HG03066 (cell line): Measurements from ENCODE around the gene TREH.

Experiments used
- ATAC-seq: cut with Tn5 transposase; IDR thresholded peaks from one replicate; pipeline ENCODE4 v1.9.1; 2021; ENCODE audit warnings: low read depth; ENCODE audit not compliant: unreplicated experiment

Gene TREH

DNA sequence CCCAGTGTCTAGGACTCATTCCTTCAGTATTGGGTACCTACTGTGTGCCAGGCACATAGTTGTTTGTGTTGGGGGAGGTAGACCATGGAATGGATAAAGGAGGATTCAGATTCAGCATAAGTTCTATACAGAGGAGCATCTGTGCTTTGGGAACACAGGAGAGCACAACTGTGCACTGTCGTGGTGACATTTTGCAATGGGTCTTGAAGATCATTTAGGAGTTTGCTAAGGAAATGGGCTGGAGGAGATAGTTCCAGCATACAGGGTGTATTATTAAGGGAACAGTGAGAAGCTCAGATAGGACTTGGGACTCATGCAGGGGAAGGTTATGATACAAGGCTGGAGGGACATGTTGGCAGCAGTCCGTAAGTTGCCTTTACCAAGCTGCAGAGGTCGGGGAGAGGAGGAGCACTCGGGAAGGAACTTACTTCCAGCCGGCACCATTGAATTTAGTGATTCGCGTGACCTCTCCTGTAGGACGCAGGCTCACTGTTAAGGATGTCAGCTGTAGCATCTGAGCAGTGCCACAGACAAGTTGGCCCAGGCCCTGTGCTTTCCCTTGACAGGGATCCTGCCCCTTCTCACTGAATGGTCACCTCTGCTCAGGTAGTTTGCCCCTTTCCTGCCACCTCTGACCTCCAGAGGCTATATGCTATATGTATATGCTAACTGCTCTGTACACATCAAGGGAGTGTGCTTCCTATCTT is 25.6 kb downstream of the TREH start:
- no peak for ATAC-seq

- ATAC-seq: no peak
Observed at GRCh38 chr11:118652681-118653181, 26.7 kb downstream of the TREH start.

DNA sequence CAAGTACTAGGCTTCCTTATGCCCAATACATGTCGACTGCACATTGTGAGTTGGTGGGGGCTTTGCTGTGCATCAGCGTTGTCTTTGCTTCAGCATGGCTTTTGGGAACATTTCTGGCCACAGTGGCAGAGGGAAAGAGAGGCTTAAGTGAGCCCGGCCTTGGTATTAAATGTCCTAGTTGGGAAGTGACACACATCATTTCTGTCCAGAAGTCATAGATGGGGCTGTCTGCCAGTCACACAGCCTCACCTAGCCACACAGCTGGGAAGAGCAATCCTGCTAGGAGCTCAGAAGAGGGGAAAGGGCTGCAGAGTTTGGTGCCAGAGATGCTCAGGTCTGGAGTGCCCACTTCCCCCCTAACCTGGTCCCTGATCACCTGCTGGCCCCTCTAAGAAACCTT is 27.6 kb downstream of the TREH start:
- ATAC-seq: no peak

DNA sequence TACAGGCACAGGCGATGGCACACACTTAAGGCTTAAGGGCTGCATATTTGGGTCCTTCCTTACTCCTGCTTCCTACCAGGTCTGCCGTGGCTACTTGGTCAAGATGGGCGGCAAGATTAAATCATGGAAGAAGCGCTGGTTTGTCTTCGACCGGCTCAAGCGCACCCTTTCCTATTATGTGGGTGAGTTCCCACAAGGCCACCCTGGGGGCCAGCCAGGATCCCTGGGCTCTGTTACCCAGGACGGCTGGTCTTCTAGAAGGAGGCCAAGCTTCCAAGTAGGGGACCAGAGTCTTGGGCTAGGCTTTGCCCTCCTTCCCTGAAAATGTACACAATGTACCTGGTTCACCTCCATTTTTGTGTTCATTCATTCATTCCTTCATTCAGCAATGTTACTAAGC is 29.1 kb downstream of the TREH start:
- ATAC-seq: no peak

DNA sequence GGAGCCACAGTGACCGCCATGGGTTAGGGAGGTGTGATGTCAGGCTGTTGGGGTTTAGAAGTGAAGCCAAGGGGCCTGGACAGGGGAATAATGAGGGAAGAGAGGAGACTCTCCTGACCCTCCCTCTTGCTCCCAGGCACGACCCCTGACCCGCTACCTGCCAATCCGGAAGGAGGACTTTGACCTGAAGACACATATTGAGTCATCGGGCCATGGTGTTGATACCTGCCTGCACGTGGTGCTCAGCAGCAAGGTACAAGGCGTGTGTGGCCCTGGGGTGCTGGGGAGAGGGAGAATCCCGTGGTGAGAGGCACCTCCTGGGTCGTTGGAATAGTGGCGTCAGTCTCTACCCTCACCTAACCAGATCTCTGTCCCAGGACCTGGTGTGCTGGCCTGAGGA is 29.5 kb downstream of the TREH start:
- no peak for ATAC-seq

DNA sequence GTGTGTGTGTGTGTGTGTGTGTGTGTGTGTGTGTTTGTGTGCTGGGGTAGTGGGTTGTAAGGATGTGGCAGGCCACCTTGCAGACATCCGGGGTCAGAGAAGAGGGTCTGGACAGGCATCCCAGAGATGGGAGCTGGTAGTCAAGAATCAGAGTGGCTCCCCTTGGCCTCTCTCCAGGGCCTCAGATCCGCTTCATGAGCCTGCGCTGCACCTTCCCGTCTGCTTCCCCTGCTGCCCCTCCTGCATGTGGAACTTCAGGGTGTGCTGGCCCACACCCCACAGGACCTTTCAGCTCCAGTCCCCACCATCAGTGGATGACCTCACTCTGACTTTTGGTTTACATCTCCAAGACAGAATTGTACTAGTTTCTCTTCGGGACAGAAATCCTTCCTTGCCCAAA is 31.2 kb downstream of the TREH start:
- ATAC-seq: no peak

DNA sequence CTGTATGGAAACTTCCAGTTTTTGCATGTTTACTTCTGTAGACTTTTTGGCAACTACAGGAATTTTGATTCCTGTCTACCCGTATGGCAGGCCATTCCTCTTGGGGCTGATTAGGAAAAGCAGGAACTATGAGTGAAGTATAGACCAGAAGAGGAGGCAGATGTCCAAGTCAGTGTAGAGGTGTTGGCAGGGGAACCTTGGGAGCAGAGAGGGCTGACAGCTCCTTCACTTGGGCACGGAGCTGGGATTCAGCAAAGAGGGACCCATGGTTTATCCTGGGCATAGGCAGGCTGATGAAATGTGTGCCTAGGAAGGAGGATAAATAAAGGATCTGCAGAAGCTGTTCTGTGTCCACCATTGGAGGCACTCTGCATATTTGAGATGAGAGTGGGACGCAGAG is 33.1 kb downstream of the TREH start:
- no peak for ATAC-seq

- no peak for ATAC-seq
Observed at GRCh38 chr11:118645066-118645715, 34.3 kb downstream of the TREH start.

DNA sequence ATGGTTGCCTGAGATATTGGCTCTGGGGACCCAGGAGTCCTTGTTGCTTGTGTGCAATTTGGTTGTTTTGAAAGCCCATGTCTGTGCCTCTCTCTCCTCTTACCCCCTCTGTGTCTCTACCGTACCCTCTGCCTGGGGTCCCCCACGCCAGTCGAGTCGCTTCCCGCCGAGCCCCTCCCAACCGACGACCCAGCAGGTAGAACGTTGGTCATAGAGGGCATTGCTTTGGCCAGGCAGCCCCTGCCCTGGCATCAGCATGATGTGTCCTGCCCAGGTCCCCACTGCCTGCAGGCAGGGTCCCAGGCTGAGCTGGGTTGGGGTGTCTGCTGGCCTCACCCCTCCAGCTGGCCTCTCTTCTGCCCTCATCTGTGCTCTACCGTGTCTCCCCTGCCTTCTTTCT is 35.0 kb downstream of the TREH start:
- no peak for ATAC-seq

- ATAC-seq: no peak
Observed at GRCh38 chr11:118643995-118644345, 35.5 kb downstream of the TREH start.

DNA sequence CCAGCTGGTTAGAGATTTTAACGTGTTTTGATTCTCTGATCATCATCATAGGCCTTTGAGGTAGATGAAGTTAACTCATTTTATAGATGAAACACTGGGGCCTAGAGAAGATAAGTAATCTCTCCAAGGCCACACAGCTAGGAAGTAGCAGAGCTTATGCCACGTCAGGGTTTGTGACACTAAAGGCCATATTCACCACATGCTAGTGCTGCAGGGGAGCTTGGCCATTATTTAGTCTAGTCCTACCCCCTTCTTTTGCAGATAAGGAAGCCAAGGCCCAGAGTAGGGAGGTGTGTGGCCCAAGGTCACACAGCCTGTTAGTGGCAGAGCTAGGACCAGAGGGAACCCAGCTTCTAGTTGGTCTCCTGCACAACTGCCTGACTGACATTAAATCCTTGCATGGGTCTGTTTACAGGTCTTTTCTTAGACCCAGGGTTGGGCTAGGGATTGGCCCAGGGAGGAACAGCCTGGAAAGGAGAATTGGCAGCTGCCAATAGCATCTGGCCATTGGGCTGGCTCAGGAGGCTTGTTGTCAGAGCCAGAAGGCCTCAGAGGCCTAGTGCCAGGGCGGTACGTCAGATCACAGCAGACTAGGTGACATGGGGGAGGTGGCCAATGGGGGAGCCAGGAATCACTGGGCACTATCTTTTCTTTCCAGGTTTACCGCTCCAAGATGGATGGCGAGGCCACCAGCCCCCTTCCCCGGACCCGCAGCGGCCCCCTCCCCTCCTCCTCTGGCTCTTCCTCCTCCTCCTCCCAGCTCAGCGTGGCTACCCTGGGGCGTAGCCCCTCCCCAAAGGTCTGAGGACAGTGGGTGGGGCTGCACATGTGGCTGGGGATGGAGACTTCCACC is 36.1 kb downstream of the TREH start:
- ATAC-seq: no peak

DNA sequence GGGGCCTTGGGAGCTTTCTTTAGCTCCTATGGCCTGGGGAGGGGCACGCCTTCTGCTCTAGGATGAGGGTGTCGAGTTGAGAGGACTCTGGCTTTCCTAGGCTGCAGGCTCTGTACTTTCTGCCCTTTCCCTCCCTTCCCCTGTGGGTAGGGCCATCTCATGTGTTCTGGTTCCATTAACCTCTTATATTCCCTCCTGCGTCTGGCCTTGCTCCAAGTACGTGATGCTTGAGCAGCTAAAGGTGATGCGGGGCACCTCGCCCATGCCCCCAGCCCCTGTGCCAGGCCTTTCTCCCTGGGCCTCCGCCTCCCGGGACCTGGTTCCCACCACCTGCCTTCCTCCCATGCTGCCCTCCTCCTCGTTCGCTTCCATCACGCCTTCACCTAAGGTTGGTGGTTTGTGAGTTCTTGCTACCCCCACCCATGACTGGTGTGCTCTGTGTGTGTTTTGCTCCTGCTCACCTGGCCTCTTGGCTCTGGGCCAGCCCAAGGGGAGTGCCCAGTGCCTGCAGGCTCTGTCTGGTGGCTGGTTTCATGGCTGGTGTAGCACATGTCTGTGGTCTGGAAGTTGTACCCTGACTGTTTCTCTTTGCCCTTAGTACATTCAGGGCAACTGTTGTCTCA is 37.9 kb downstream of the TREH start:
- ATAC-seq: no peak

DNA sequence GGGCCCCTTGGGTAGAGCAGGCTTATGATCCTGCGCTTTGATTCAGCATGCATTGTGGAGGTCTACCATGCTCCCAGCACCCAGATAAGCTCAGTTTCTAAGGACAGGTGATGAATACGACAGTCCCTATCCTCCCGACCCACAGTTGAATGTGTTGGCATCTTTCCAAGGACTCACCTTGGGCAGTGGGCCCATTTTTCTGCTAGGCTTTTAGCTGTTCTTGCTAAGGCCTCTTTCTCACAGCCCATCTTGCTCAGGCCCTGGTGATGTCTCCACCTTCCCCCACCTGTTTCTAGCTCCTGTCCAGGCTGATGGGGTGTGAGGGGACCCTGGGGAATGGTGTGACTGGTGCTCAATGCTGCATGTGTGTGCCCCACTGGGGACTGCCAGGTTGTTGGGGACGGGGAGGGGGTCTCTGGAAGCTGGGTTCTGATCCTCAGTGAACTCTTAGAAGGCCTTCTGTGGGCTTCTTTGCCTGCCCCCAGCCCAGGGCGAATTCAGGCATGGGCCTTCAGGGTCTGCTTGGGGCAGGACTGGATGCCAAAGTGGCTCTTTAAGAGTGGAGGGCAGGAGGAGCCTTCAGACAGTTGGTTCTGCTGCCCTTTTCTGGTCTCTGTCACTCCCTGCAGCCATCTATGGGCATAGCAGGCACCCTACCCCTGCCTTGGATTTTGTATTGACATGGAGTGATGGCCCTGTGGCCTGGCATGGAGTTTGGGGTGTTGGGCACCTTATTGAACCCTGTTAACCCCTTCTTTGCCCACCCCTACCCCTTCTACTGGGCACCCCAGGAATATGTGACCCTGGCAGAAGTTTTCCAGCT is 38.9 kb downstream of the TREH start:
- no peak for ATAC-seq

DNA sequence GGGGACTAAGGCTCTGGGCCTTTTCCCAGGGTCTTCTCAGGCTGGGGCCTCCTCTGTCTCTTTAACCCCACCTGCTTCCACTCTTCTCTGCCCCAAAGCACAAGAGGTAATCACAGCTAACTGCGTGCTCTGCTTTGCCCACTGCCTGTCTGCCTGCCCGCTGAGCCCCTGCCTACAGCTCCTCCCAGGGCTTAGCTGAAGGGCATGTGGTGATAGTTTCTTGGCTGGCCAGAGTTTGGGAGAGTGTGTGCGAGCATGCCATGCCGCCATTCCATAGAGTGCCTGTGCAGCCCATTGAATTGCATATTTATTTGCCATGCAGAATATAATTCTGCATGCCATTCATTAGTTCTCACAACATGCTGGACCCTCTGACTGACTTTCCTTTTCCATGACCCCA is 39.6 kb downstream of the TREH start:
- ATAC-seq: no peak

DNA sequence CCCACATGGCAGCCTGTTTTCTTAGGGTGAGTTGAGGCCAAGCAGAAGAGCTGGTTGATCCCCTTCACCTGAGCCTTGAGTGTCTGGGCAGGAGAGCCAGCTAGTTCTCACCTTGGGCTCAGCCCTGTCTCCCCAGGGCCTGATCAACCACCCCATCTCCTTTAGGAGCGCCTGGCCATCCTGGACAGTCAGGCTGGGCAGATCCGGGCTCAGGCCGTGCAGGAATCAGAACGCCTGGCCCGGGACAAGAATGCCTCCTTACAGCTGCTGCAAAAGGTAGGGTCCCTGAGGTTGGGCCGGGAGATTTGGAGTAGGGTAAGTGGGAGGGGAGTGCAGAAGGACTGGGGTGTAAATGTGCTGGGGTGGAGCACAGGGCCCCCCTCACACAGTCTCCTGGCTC is 40.7 kb downstream of the TREH start:
- no peak for ATAC-seq

- ATAC-seq: no peak
Observed at GRCh38 chr11:118636569-118637290, 42.7 kb downstream of the TREH start.

DNA sequence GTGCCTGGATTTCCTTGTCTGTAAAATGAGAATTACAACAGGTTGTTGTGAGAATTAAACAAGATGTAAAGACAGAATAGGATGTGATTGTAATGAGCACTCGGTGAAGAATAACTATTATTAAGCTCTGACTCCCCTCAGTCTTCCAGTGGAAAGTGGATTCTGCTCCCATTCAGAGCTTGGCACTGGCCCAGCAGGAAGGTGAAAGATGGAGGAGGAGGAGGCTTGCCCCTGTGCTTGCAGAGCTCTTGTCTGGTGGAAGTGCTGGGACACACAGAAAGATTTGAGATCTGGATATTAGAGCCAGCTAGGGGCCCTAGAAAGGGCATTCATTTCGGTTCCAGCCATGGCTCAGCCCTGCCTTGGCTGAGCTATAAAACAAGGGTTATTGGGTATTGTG is 43.8 kb downstream of the TREH start:
- no peak for ATAC-seq

DNA sequence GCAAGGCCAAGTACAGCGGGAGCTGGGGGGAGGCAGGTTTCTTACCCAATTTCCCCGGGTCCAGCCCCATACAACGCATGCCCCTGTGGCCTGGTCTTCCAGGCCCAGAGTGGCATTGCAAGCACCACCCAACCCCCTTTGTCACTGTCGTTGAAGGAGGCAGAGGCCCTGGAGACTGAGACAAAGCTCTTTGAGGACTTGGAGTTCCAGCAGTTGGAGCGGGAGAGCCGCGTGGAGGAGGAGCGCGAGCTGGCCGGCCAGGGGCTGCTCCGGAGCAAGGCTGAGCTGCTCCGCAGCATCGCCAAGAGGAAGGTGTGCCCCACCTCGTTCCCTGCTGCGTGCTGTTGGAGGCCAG is 44.2 kb downstream of the TREH start:
- no peak for ATAC-seq

- ATAC-seq: no peak
Observed at GRCh38 chr11:118634431-118635236, 44.8 kb downstream of the TREH start.
